Limb (tissue), 2 donors: ENCODE results near the gene MACROD2.
A peak's percentile ranks its signal among the peaks of the same experiment; 100 is the strongest.

ENCODE experiments used
- DNase-seq, 2 donors: peaks; one replicate each; pipeline ENCODE4 v3.0.0-alpha.2; 2016; ENCODE audit errors: extremely low spot score in 2 of 2

MACROD2 gene

GRCh38 chr20:15835811-15836210 lies 1840.5 kb downstream of the MACROD2 start:
- no peak for DNase-seq

DNA sequence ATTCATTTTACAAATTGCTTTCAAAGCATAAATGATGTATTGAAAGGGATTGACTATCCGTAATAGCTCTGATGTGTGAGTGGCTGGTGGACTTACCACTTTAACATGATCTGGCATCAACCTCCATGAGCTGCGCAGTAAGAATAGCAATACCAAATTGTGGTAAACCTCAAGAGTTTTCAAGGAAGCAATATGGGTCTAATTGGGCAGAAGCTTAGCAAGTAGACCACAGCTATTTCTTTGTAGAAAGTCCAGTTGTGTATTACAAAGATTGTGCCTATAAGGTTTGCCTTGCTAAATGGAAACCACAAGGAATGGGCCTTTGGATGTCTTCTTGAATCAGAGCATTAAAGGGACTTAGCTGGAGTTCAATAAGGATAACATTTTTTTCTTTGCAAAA lies 1841.3 kb downstream of the MACROD2 start:
- DNase-seq, result peak in 1 of 2 donors; percentile 20

DNA sequence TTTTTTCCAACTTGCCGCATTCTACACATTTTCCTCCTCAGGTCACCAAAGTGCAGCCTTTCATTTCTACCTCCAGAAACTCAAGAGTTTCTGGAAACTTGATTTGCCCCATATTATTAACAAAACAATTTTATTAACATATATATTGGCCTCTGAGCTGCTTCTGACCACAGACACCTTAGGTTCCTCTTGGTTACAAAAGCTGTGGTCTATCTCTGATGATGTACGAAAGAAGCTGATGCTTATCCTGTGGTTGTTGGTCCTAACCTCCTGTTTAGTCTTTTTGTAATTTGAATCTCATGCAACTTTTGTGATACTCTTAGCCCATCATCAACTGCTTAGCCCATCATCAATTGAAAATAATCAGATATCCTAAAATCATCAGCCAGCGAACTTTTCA lies 1842.2 kb downstream of the MACROD2 start:
- no peak for DNase-seq

DNA sequence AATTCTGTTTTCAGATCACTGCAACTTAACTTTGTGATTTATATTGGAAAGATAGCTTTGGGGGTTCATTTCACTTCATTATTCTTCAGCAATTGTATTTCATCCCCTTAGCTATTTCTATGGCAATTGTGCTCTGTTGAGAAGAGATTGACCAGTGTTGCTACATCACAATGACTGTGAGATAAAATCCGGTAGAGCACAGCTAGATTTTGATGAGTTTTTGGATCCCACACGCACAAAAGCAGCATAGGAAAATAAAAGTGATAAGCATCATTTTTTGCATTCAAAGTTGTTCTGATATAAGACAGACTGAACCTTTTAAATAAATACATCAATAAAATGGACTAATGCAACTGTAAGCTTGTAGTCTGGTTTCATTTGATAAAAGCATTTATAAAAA lies 1843.2 kb downstream of the MACROD2 start:
- DNase-seq, result no peak

GRCh38 chr20:15840636-15841301 lies 1845.5 kb downstream of the MACROD2 start:
- DNase-seq, result no peak

DNA sequence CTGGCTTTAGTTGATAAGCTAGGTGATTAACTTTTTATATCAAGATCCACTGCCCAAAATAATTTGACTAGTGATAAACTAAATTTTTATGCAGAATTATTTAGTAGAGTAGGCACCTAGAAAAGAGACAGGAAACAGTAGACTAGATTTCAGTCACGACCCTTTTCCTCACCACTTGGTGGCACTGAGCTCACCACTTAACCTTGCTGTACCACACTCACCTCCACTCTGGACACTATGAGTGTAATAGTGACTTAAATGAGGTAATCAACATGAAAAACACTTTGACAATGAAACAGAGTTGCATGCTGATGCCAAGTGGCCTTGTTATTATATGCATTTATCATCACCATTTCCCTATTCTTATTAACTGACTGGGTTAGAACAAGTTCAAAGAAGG lies 1847.6 kb downstream of the MACROD2 start:
- DNase-seq, result no peak

GRCh38 chr20:15843777-15844176 lies 1848.5 kb downstream of the MACROD2 start:
- peak in 1 of 2 donors; percentile 30 for DNase-seq

DNA sequence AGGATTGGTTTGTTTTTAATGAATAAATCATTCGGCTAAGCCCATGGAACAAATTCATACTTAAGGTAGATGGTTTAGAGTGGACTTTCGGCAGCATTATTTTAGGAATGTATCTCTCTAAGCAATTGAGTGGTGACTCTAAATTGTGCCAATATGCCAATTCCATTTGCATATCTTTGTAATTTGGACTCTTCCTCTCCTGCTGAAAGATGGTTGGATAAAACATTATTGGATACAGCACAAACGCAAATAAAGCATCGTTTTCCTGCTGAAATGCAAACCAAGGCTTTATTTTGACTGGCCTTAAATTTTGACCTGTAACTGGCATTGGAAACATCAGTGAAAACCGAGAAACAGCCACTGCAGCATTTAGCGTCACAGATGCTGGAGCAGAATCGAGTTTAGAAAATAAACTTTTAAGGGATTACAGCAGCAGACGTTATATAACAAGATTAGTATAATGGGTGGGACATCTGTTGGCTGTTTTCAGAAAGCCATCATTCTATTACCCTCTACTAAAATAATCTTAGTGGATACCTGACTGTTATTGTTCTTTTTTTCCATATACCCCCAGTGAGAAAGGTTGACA lies 1852.0 kb downstream of the MACROD2 start:
- no peak for DNase-seq

GRCh38 chr20:15848126-15848525 lies 1852.8 kb downstream of the MACROD2 start:
- no peak for DNase-seq

- DNase-seq, result no peak
Measured at GRCh38 chr20:15848995-15849610, 1853.8 kb downstream of the MACROD2 start.

DNA sequence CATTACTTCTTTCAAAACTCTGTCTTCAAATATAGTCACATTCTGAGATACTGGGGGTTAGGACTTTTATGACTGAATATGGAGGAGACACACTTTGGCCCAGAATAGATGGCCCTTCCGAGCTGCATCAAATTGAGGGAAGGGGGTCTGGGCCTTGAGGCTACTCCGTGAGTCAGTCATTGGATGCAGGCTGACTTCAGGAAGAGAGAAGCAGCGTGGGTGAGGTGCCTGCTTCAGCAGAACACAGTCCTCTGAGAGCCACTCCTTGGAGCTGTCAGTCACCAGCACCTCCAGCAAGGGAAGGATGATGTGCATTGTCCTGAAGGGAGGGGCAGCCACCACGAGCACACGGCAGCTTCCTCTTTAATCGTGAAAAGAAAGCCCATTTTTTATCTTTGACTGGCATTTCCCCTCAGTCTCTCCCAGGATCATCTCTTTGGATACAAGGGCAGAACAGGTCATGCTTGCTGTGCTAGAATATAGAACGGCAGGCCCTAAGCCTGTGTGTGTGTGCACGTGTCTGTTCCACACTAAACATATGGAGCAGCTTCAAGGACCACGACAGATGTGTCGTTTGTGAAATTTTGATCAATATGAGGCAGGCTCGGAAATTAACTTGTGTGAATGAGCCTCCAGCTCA lies 1856.4 kb downstream of the MACROD2 start:
- no peak for DNase-seq

DNA sequence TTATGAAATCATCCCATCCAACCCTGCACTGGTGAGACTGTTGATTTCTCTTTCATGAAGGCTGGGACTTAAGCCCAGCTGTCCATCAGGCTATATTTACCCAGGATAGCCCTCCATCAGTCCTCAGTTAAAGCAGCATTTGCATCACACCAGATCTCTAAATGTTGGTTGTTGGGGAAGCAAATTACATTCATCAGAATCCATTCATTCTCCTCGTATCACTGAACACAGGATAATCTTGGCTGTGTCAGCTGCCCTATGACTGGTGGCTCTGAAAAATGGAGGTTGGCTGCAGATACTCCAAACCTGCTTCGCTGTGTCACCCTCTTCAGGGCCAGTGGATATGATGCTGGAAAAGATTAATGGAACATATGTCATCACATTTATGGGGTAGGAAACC lies 1859.6 kb downstream of the MACROD2 start:
- DNase-seq, result no peak

DNA sequence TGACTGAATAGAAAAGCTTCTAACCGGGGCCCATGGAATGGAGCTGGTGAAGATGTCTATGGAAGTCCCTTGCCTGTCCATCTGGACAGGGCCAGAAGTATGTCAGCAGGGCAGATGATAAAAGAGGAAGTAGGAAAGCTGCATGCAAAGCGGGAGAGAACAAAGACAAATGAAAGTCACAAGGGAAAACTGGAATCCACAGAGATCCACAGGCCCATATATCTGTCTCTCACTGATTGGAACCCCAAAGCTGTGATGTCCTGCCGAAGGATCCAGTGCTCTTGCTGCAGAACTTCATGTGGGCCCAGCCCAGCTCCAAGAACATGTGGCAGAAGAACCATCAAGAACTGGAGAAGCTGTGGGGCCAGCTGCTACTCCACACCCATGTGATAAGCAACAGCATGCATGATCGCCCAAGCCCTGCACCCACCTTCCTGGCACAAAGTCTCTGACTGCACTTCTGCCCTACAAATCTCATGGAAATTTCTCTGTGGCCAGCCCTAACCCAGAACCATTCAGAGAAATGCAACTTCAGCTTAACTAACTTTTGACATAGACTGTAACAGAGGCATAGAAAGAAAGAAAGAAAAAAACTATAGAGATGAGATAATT lies 1862.0 kb downstream of the MACROD2 start:
- no peak for DNase-seq

DNA sequence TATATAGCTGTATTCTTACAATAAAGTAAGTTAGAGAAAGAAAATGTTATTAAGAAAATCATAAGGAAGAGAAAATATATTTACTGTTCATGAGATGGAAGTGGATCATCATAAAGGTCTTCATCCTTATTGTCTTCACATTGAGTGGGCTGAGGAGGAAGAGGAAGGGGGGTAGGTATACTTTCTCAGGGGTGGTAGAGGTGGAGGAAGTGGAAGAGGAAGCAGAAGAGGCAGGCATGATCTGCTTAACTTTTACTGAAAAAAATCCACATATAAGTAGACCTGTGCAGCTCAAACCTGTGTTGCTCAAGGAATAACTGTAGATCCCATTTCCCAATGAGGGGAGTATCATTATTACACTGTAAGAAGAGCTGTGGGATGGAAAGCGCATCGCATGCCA lies 1863.7 kb downstream of the MACROD2 start:
- no peak for DNase-seq

GRCh38 chr20:15860850-15861249 lies 1865.5 kb downstream of the MACROD2 start:
- no peak for DNase-seq

- DNase-seq, result no peak
Measured at GRCh38 chr20:15862178-15862577, 1866.9 kb downstream of the MACROD2 start.

DNA sequence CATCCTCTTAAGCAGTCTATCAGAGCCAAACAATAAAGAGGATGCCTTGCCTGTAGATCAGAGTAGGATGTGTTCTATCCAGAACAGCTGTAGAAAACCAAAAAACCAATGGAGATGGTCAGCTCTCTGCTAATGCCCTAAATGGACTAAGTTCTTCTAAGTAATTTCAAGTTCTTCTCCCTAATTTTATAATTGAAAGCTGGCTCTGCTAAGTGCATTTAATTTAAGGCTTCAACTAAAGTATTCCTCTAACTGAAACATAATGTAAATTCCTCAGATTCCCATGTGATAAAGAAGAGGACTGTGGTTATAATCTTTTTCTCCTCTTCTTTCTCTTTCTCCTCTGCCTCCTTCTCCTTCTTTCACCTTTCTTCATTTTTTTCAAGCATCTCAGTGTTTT lies 1868.4 kb downstream of the MACROD2 start:
- DNase-seq, result no peak

GRCh38 chr20:15865553-15865952 lies 1870.2 kb downstream of the MACROD2 start:
- no peak for DNase-seq

GRCh38 chr20:15866916-15867730 lies 1871.8 kb downstream of the MACROD2 start:
- DNase-seq, result no peak

- no peak for DNase-seq
Measured at GRCh38 chr20:15867899-15868298, 1872.6 kb downstream of the MACROD2 start.

DNA sequence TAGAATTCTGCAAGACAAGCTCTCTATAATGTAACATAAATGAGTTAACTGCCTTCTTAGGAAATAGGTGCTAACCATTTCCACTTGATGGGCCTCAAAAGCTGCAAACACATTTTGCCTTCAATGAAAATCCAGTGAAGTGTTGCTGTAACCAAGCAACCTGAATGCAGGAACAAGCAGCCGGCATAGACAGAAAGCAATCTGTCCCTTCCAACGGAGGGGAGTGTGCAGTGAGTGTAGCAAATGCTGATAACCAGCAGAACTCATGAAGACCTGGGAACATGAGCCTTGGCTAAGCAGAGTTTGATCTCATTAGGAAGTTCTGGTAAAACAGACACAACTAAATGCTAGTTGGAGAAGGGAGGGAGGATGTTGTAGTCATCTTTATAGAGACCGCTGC lies 1880.1 kb downstream of the MACROD2 start:
- no peak for DNase-seq
